WERI-Rb-1 (cell line): ENCODE measurements around the gene SUMO1.

Source experiments
- DNase-seq: peaks from one replicate; pipeline ENCODE4 v3.0.0-alpha.2; 2020
- H3K27ac ChIP-seq: fragments of 250-450 bp; sonication (Bioruptor Pico); 2 replicates; pipeline ENCODE4 v1.5.1; 2020; ENCODE audit warnings: mild to moderate bottlenecking, moderate library complexity
- H3K27me3 ChIP-seq: fragments of 250-450 bp; sonication (Bioruptor Pico); 2 replicates; pipeline ENCODE4 v1.5.1; 2021; ENCODE audit warnings: mild to moderate bottlenecking, low read depth, moderate library complexity; ENCODE audit not compliant: insufficient read depth, severe bottlenecking
- H3K36me3 ChIP-seq: fragments of 250-450 bp; sonication (Bioruptor Pico); 2 replicates; pipeline ENCODE4 v1.5.1; 2020; ENCODE audit warnings: mild to moderate bottlenecking, moderate library complexity
- H3K4me3 ChIP-seq: 2 replicates; pipeline ENCODE4 v1.5.1; 2011; ENCODE audit warnings: low read depth, mild to moderate bottlenecking, control low read depth, low read length
- H3K9me3 ChIP-seq: fragments of 250-450 bp; sonication (Bioruptor Pico); 2 replicates; pipeline ENCODE4 v1.5.1; 2021; ENCODE audit warnings: mild to moderate bottlenecking, moderate library complexity; ENCODE audit not compliant: severe bottlenecking
- CTCF ChIP-seq: IDR thresholded peaks from 2 replicates; pipeline ENCODE4 v1.5.1; 2011; ENCODE audit warnings: low read depth, mild to moderate bottlenecking, control low read depth, inconsistent platforms, low read length

Gene SUMO1

GRCh38 chr2:202193305-202193704 lies 45.1 kb downstream of the SUMO1 start:
- no peaks in the 10 kb centered on the region for H3K9me3 ChIP-seq
- H3K4me3 ChIP-seq: no peak overlapping the region
- DNase-seq: no peak
- no peaks in the 10 kb centered on the region for H3K27me3 ChIP-seq
- no peaks in the 10 kb centered on the region for H3K36me3 ChIP-seq
- H3K27ac ChIP-seq: no peak overlapping the region
- TF ChIP-seq CTCF: no peak

GRCh38 chr2:202187570-202187969 lies 50.8 kb downstream of the SUMO1 start:
- TF ChIP-seq CTCF: no peak
- no peaks in the 10 kb centered on the region for H3K27me3 ChIP-seq
- no peak for DNase-seq

GRCh38 chr2:202186641-202187202 lies 51.7 kb downstream of the SUMO1 start:
- Histone ChIP-seq H3K27ac (no peak overlapping the region), H3K27me3 (no peaks in the 10 kb centered on the region), H3K9me3 (no peaks in the 10 kb centered on the region), H3K4me3 (no peak overlapping the region), H3K36me3 (no peaks in the 10 kb centered on the region)
- DNase-seq: no peak
- no peak for TF ChIP-seq CTCF

More at GRCh38 chr2:202187570-202187969, 50.8 kb downstream of the SUMO1 start:
- Histone ChIP-seq H3K9me3 (no peaks in the 10 kb centered on the region), H3K4me3 (no peak overlapping the region), H3K27ac (no peak overlapping the region), H3K36me3 (no peaks in the 10 kb centered on the region)

- Histone ChIP-seq H3K27me3 (no peaks in the 10 kb centered on the region), H3K9me3 (no peaks in the 10 kb centered on the region), H3K36me3 (no peaks in the 10 kb centered on the region), H3K4me3 (no peak overlapping the region), H3K27ac (peak overlapping the region; percentile 9; the same call in 1 of the 2 replicates)
- peak; percentile 62 for DNase-seq
- TF ChIP-seq CTCF: no peak
Observed at GRCh38 chr2:202185156-202185555, 53.2 kb downstream of the SUMO1 start.

- peak overlapping the region; percentile 9; the same call in 1 of the 2 replicates for H3K27ac ChIP-seq
- H3K36me3 ChIP-seq: no peaks in the 10 kb centered on the region
- no peak for TF ChIP-seq CTCF
Observed at GRCh38 chr2:202184557-202184956, 53.8 kb downstream of the SUMO1 start.

More at GRCh38 chr2:202184557-202184956, 53.8 kb downstream of the SUMO1 start:
- Histone ChIP-seq H3K4me3 (no peak overlapping the region), H3K27me3 (no peaks in the 10 kb centered on the region), H3K9me3 (no peaks in the 10 kb centered on the region)
- DNase-seq: no peak
